Measurements from ENCODE around the gene TSPO2.

TSPO2 gene

DNA sequence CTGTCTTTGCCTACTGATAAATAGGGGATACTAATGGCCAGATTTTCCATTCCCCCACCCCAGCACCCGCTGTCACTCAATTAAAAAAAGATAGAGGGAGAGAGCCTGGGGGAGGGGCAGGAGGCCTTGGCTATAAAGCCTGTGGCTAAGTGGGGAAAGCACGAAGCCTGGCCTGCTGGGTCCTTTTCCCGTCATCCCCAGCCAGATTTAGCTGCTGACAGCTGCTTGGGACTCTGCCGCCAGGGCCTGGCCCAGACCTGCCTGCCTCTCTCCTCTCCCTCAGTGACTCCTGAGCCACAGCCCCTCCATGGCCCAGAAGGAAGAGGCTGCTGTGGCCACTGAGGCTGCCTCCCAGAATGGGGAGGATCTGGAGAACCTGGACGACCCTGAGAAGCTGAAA, 10.8 kb downstream of the TSPO2 start, which contains the start of gene APOBEC2:
TSS of gene APOBEC2 (plus strand) at position 162 of the 400 bp plus-strand sequence. CDS start at position 308, 146 bp downstream.
- DNase-seq, result no peak

DNA sequence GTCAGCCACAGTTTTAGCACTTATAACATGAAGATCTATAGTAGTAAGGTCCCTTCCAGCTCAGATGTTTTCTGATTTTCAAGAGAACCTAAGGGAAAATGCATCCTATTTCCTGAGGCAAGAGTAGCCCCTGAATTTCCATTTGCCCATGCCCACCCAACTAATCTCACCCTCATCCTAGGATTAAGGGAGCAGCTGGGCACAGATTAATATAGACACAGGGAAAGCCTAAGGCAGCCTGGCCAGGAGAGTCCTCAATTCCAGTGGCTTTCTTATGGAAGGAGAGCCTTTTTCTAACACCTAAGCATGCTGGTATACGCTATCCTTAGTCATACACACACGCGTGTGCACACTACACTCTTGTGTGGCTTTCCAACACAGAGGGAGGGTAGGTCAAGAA, 12.2 kb downstream of the TSPO2 start:
- no peak for DNase-seq

DNA sequence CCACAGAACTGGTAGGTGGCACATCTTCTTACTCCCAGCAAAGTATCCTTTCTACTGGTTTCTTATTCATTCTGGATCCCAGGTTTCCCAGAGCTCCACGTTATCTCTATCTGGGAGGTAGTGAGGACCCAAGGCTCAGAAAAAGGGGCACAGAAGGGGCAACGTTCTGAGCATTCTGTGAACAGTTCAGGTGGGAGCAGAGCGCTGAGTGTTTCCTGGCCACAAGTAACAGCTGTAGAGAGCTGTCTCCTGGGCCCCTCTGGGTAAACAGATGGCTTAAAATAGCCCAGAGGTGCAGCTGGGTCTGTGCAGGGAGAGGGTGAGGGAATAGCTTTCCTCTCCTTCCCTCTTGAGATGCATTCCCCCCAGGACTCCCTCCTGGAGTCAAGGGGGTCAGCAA, 12.9 kb downstream of the TSPO2 start:
- no peak for DNase-seq

- no peak for DNase-seq
Observed at GRCh38 chr6:41056768-41057490, 14.7 kb downstream of the TSPO2 start.

DNA sequence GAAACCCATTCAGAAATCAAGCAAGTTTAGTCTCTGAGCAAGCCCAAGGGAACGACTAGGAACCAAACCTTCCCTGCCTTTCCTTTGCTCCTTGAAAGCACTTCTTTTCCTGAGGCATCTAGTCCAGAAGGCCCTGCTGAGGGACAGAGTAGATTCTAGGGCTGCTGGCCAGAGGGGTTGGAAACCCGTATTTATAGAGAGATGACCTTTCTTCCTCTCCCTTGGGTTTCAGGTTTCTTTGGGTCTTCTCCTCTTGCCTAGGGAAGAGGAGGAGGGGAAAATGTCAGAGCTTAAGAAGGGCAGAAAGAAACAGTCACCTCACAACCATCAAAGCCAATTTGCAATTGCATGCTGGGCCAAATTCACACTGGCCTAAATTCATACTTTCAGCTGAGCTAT, 16.5 kb downstream of the TSPO2 start:
- DNase-seq, result no peak

- no peak for DNase-seq
Observed at GRCh38 chr6:41059556-41059955, 17.3 kb downstream of the TSPO2 start.

DNA sequence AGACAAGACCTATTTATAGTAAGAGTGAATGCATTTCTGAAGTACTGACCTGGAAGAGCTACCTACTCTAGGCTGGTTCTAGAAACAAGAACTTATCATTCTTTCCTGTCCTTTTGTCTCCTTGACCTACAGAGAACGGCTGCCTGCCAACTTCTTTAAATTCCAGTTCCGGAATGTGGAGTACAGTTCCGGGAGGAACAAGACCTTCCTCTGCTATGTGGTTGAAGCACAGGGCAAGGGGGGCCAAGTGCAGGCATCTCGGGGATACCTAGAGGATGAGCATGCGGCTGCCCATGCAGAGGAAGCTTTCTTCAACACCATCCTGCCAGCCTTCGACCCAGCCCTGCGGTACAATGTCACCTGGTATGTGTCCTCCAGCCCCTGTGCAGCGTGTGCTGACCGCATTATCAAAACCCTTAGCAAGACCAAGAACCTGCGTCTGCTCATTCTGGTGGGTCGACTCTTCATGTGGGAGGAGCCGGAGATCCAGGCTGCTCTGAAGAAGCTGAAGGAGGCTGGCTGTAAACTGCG, 19.0 kb downstream of the TSPO2 start:
- DNase-seq, result no peak

DNA sequence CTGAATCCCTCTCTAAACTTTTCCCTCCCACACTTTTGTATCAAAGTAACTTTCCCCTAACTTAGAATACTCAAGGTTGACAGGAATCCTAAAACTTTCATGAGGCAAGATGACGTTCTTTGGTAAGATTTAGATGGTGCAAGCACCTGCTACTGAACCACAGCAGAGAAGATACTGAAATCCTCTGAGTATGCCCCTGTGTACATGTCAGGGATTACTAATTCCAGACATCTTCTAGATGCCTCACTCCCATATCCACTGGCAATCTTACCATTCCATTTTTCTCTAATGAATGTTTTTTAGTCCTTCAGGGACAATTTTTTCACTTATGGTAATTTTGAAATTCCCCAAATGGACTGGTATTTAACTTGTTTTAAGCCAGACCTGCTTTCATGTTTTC, 19.8 kb downstream of the TSPO2 start:
- no peak for DNase-seq

DNA sequence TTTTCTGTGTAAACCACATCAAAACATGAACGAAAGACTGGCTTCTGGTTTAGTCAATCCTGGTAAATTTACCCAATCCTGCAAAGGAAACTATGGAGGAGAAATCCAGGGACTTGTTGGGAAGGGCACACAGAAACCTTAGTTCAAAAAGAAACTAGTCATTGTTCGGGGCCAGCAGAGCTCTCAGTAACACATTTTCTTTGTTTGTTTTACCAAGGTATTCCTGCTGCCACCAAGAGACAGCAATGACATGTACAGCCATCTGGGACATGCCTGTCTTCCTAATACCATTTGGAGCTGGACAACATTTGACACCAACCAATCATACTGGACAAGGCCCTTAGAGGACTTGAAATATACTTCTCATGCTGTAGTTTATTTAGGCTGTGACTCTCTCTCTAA, 21.6 kb downstream of the TSPO2 start:
- no peak for DNase-seq

DNA sequence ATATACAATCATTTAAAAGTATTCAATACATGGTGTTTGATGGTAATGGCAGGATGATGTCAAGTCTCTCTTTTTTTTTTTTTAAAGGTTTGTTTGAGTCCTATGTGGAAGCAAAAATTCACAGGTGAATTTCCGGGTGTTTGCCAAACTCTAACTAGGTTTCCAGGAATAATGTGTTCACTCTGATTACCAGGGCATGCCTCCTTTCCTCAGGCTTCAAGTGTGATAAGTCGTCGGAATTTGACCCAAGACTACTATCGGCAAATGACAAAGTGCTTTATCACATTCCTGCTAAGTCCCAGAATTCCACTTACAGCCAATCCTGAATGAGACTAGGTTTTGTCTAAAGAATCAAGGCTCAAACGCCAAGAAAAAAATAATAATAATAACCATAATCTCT, 22.6 kb downstream of the TSPO2 start:
- DNase-seq, result no peak

DNA sequence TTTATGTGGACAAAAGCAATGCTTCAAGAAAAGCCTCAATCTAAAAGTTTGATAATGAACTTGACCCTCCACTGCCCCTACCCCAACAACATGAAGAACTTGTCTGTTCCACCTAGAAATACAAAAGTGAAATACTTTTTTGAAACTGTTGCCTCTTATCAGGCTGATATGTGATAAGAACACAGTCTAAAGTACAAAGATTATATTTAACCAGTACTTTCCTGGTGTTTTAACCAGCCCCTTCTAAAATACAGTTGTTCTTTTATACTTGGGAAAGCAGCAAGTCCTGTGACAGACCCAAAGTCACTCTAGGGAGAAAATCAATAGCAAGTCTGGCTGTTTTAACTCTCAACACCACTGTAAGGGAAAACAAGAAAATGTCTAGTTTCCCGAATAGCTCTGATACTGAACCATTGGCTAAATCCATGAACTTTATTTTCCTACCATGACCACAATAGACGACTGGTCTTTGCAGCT, 23.3 kb downstream of the TSPO2 start:
- no peak for DNase-seq

GRCh38 chr6:41066867-41067304, 24.6 kb downstream of the TSPO2 start:
- peak; percentile 75 for DNase-seq

DNA sequence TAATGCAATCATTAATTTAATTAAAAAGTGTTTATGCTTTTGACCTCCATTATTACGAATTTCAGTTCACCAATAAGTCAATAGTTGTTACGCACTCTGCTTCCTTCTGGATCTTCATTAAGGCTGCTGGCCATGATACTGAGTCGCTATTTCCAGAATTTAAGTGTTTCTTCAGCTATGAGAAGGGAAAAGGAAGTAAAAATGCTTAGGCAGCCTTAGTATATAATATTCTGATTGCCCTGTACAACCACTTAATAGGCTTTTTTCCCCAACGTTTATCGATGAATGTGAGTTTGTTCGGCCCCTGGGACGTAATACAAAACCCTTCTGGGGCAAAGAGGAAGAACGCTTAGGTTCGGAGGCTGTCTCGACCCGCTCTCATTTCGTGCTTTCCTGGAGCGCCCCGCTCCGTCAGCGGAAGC, 29.2 kb downstream of the TSPO2 start:
- no peak for DNase-seq

DNA sequence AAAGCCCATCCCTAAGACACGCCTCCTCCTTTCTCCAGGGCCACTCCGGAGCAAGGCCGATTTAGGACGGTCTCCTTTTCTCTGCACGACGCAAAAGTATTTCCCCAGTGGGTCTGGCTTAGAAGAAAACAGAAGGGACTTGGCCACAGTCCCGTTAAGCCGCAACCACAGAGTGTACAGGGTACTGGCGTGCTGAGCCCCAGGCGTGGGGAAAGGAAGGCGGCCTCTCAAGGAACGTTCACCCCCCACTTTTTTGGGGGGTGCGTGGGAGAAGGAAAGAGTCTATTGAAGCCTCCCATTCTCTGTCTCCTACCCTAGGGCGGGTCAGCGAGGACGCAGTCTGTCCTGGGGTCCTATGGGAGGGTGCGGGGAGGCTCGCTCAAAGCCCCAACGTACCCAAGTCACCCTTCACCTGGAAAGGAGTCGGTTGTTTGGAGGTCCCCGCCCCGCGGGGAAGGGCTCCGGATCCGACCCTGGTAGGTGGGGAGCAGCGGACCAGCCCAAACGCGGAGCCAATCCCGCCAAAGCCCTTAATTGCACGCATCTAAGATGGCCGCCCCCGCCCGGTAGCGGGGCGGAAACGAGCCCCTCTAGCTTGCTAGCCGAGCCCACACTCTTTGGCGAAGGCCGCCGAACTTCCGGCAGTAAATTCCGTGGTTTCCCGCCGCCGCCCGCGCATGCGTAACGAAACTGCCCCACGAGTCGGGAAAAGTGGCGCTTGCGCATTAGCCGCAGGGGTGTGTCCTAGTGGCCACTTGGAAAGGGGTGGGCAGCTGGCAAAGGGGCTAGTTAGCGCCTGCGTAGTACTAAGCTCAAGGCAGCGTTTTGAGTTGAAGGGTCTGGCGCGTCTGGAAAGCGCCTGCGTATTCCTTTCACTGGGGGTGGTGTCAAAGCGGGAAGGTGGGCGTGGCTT, 29.9 kb downstream of the TSPO2 start, which contains the start of gene OARD1:
TSS of gene OARD1 (minus strand) at position 434 of the 913 bp plus-strand sequence. CDS start 722 bp downstream, outside the sequence.
- DNase-seq, result peak; percentile 100

DNA sequence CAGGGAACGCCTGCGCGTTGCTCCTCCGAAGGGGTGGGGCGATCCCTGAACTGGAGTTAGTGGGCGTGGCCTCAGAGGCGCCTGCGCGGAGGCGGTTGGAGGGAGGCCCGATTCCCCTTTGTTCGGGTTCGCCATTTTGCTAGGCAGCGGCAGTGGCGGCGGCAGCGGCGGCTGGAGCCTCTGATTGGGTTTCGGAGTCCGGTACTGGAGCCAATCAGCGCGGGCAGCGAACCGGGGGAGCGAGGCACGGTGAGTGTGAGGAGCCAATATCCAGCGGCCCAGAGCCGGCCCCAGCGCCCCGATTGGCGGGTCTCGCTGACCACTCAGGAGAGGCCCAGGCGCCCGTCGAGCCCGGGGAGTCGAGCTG, 30.6 kb downstream of the TSPO2 start, which contains the start of gene NFYA:
TSS of gene NFYA (plus strand) at position 139 of the 367 bp plus-strand sequence. CDS start 6,116 bp downstream, outside the sequence.
- DNase-seq, result peak; percentile 100

DNA sequence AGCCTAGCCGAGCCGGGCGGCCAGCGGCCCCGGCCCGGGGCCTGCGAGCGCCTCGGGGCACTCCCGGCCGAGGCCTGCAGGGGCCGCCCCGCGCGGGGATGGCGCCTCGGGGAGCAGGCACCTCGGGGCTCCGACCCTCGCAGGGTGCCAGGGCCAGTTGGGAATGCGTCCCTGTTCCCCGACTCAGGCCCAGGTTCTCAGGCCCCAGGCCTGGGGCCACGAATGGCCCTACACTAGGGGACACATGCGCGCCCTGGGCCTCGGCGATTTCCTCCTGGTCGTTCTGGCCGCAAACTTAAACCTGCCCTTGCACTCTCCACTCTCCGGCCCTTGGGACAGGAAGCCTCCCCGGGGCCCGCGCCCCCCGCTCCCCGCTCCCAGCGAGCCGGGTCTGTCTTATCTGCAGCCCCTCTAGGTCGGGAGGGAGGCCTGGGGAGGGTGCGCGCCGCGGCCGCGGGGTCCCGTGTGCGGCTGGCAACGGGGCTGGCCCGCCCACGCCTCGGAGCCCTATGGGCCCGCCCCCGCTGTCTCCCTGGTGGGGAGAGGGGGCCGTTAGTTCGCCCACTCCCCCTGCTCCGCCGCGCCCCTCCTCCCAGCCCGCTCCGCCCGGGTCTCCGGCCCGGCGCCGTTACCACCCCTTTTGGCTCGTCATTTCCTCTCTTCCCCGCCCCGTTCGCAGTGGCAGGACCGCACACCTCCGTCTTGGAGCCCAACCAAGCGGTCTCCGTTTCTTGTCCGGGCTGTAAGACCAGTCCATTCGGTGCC, 31.1 kb downstream of the TSPO2 start:
- peak; percentile 67 for DNase-seq

GRCh38 chr6:41073968-41074691, 31.9 kb downstream of the TSPO2 start:
- no peak for DNase-seq

DNA sequence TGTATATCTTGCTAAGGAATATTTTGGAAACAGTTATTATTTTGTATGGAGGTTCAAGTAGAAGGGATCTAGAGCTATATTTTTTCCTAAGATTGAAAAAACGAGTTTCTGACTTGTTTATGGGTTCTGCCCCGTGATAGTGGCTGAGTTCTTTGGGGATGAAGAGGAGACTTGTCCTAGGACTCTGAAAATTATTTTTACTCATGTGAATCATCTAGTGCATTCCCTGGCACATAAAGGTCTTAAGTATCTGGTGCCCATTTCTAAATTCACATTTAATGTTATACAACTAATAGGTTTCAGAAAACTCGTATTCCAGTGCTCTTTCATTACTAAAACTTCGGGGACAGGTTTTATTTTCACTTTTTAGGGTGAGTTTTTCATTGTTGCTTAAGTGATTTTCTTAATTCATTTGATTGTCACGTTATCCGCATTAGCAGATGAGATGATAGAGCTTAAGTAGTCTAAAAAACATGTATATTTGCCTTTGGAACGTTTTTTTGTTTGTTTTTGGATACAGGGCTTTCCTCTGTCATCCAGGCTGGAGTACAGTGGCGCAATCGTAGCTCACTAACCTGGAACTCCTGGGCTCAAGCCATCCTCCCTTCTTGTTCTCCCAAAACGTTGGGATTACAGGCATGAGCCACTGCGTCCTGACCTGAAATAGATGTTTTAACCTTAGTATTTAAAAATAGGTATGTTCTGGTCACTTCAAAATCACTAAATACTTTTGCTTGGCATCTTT, 32.6 kb downstream of the TSPO2 start:
- no peak for DNase-seq

DNA sequence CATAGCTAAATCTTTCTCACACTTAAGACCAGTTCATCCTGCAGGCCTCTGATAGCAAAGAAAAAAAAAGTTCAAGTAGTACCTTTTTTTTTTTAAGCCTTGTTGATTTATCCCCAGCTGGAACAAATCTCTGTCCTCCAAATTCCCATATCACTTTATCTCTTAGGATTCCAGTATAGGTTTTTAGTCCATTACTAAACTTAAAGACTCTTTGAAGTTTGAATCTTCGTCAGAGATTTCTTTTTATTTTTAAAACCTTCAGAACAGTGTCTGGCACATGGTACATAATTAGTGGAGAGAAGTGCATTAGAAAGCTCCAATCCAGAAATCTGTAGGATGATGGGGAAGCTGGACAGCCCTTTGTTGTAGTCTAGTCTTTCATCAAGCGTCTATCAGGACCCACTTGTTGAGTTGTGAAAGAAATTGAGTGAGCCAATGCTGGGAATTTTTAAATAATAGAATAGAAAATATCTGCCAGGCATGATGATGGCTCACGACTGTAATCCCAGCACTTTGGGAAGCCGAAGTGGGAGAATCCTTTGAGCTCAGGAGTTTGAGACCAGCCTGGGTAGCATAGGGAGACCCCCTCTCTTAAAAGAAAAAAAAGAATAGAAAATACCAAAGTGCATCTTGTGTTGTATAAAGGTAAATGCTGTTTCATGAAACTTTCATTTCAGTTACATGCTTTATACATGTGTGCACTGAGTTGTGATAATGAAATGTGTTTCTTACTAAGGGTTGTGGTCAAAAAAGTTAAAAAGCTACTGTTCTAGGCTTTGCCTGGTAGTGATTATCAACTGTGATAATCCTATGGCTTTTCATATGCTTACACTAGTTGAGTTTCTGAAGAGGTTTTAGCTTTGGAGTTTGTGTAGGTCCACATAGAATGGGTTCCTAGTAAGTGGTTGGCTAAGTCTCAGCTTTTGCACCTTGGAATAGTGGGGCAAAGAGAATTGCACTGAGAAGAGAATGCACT, 33.7 kb downstream of the TSPO2 start:
- DNase-seq, result no peak

GRCh38 chr6:41077536-41077935, 35.3 kb downstream of the TSPO2 start:
- DNase-seq, result no peak

Measured in midbrain (tissue), 1 donor.